AG04450 (cell line): ENCODE results near the gene EDIL3. TPM values are rescaled to one million over a fixed set of nuclear protein-coding genes. Genes with fewer than 3 reads are reported as not detected.

Source experiments
- CTCF ChIA-PET: fragments of 300-600, 350-600 bp; formaldehyde crosslinking; extraction: SDS; loops from one replicate; lab custom pipeline; 2022; ENCODE audit warnings: antibody characterized with exemption, inconsistent platforms; lab: Charles Lee
- POLR2A ChIA-PET: fragments of 350-600 bp; formaldehyde crosslinking; extraction: SDS; loops from one replicate; lab custom pipeline; 2021; ENCODE audit warnings: antibody characterized with exemption, inconsistent platforms; lab: Yijun Ruan, JAX
- DNase-seq: peaks from one replicate; pipeline ENCODE4 v3.0.0-alpha.2; 2011; ENCODE audit warnings: low read depth, low spot score
- H3K27ac ChIP-seq: one replicate; pipeline ENCODE4 v1.5.1; 2012; ENCODE audit warnings: low read depth, low read length, control low read depth
- H3K27me3 ChIP-seq: one replicate; pipeline ENCODE4 v1.6.0; 2012; ENCODE audit warnings: low read length; ENCODE audit not compliant: control insufficient read depth, insufficient read depth
- H3K4me3 ChIP-seq: 2 replicates; pipeline ENCODE4 v1.5.1; 2011; ENCODE audit warnings: mild to moderate bottlenecking, low read depth, low read length, control low read depth
- H3K9me3 ChIP-seq: 2 replicates; pipeline ENCODE4 v1.5.1; 2012; ENCODE audit warnings: low read length; ENCODE audit not compliant: control insufficient read depth, insufficient read depth
- CTCF ChIP-seq: IDR thresholded peaks from 2 replicates; pipeline ENCODE4 v1.5.1; 2011; ENCODE audit warnings: low read depth, low read length, control low read depth, inconsistent platforms
- polyA plus RNA-seq: library from polyadenylated mRNA; depleted of rRNA; stranded (reverse); fragments of >200 nt; gene quantifications from 2 replicates; pipeline ENCODE4 v1.2.3, GENCODE V29; 2011

EDIL3 gene
- polyA plus RNA-seq, 1 experiment, result 61.9 TPM

GRCh38 chr5:84274585-84275468, 109.9 kb downstream of the EDIL3 start:
- H3K9me3 ChIP-seq, result no peaks in the 10 kb centered on the region
- no peak overlapping the region for H3K4me3 ChIP-seq
- H3K27ac ChIP-seq, result no peak overlapping the region
- H3K27me3 ChIP-seq, result no peaks in the 10 kb centered on the region
- DNase-seq, result no peak
- CTCF ChIA-PET, result interaction anchor here (0.7 to 1.2 kb wide), 6 partner anchors 12 to 774 kb away, joined by 3 to 8 read pairs (median 4); no protein-coding TSS in a partner anchor
- POLR2A ChIA-PET, result no interaction called here
- peak; percentile 63 for TF ChIP-seq CTCF

GRCh38 chr5:84273517-84273883, 111.2 kb downstream of the EDIL3 start:
- CTCF ChIA-PET, result no interaction called here
- H3K4me3 ChIP-seq, result no peak overlapping the region
- TF ChIP-seq CTCF, result no peak
- H3K27ac ChIP-seq, result no peak overlapping the region
- no peaks in the 10 kb centered on the region for H3K9me3 ChIP-seq
- no peaks in the 10 kb centered on the region for H3K27me3 ChIP-seq
- no peak for DNase-seq
- POLR2A ChIA-PET, result no interaction called here

GRCh38 chr5:84272771-84273516, 111.7 kb downstream of the EDIL3 start:
- no peaks in the 10 kb centered on the region for H3K27me3 ChIP-seq
- POLR2A ChIA-PET, result no interaction called here
- CTCF ChIA-PET, result no interaction called here
- H3K9me3 ChIP-seq, result no peaks in the 10 kb centered on the region
- TF ChIP-seq CTCF, result no peak
- no peak overlapping the region for H3K27ac ChIP-seq
- no peak for DNase-seq
- no peak overlapping the region for H3K4me3 ChIP-seq

GRCh38 chr5:84265739-84266550, 118.7 kb downstream of the EDIL3 start:
- POLR2A ChIA-PET, result no interaction called here
- no peak overlapping the region for H3K27ac ChIP-seq
- CTCF ChIA-PET, result no interaction called here
- TF ChIP-seq CTCF, result no peak
- no peak for DNase-seq
- no peaks in the 10 kb centered on the region for H3K9me3 ChIP-seq
- no peak overlapping the region for H3K4me3 ChIP-seq
- no peaks in the 10 kb centered on the region for H3K27me3 ChIP-seq
